GM21447 (cell line): ENCODE data around the gene KIF5A.
A peak's percentile ranks its signal among the peaks of the same experiment; 100 is the strongest.

Experiments used
- ATAC-seq: cut with Tn5 transposase; IDR thresholded peaks from one replicate; pipeline ENCODE4 v1.9.1; 2021; ENCODE audit not compliant: unreplicated experiment

KIF5A gene

GRCh38 chr12:57519796-57520052 is 30.1 kb upstream of the KIF5A start:
- peak; percentile 2 for ATAC-seq

GRCh38 chr12:57520053-57520818 is 29.6 kb upstream of the KIF5A start, which contains the start of gene DDIT3:
Gene DDIT3 (minus strand): TSS chr12:57520514. CDS start chr12:57517406, 3,108 bp downstream.
- peak; percentile 62 for ATAC-seq

GRCh38 chr12:57521525-57522010 is 28.3 kb upstream of the KIF5A start:
- no peak for ATAC-seq

- peak; percentile 35 for ATAC-seq
These were observed 27.6 kb upstream of the KIF5A start, which contains the start of gene MBD6 for GRCh38 chr12:57522011-57522886. Gene MBD6 (plus strand): TSS chr12:57522824. CDS start chr12:57524304, 1,480 bp downstream.

GRCh38 chr12:57522887-57523705 is 26.7 kb upstream of the KIF5A start:
- no peak for ATAC-seq

- ATAC-seq: no peak
These were observed 25.9 kb upstream of the KIF5A start for GRCh38 chr12:57523706-57524614.

GRCh38 chr12:57524814-57525614 is 24.8 kb upstream of the KIF5A start:
- no peak for ATAC-seq

- no peak for ATAC-seq
These were observed 24.0 kb upstream of the KIF5A start for GRCh38 chr12:57525615-57526383.

- ATAC-seq: no peak
These were observed 23.2 kb upstream of the KIF5A start for GRCh38 chr12:57526477-57527126.

- no peak for ATAC-seq
These were observed 22.7 kb upstream of the KIF5A start for GRCh38 chr12:57527184-57527583.

- ATAC-seq: no peak
These were observed 21.7 kb upstream of the KIF5A start for GRCh38 chr12:57528176-57528575.

GRCh38 chr12:57528831-57529555 is 20.9 kb upstream of the KIF5A start:
- ATAC-seq: no peak

GRCh38 chr12:57529831-57530230 is 20.0 kb upstream of the KIF5A start:
- ATAC-seq: no peak

GRCh38 chr12:57530396-57531142 is 19.3 kb upstream of the KIF5A start:
- no peak for ATAC-seq

GRCh38 chr12:57531836-57532235 is 18.0 kb upstream of the KIF5A start:
- no peak for ATAC-seq

GRCh38 chr12:57533108-57533507 is 16.7 kb upstream of the KIF5A start:
- ATAC-seq: no peak

GRCh38 chr12:57534250-57534649 is 15.6 kb upstream of the KIF5A start:
- no peak for ATAC-seq
